ENCODE results near the gene MEIS3.

GRCh38 chr19:47402504-47402903, 16.8 kb downstream of the MEIS3 start:
- TF ChIP-seq SUZ12 (IDR thresholded peaks at IDR 0.05; ENCODE audit: extremely low read depth, insufficient read depth, insufficient read length), result no peak
- no peak for TF ChIP-seq YY1 (IDR thresholded peaks at IDR 0.05; ENCODE audit: insufficient read depth, insufficient read length)
- no peak for TF ChIP-seq ZNF274 (IDR thresholded peaks at IDR 0.05; ENCODE audit: low read depth, low read length)
